ENCODE results near the gene ALDH3A1.

Gene ALDH3A1

GRCh38 chr17:19702217-19702641 lies 45.9 kb downstream of the ALDH3A1 start:
- no peak for FAIRE-seq
